HTR-8/SVneo (cell line): ENCODE measurements around the gene PRDM10.
A peak's percentile ranks its signal among the peaks of the same experiment; 100 is the strongest.
"Not testable (repeated sequence)": the region's sequence is repeated elsewhere in the genome, so short reads cannot be mapped to it uniquely, and the experiment has no call there.

Experiments
- DNase-seq: peaks from one replicate; pipeline ENCODE4 v3.0.0; 2011; ENCODE audit warnings: low spot score, mixed read lengths; ENCODE audit not compliant: insufficient read length
- FAIRE-seq: peaks from 2 replicates; lab custom pipeline; 2011; peaks lifted over from hg19 to GRCh38; lab: Jason Lieb, UNC

Gene PRDM10

DNA sequence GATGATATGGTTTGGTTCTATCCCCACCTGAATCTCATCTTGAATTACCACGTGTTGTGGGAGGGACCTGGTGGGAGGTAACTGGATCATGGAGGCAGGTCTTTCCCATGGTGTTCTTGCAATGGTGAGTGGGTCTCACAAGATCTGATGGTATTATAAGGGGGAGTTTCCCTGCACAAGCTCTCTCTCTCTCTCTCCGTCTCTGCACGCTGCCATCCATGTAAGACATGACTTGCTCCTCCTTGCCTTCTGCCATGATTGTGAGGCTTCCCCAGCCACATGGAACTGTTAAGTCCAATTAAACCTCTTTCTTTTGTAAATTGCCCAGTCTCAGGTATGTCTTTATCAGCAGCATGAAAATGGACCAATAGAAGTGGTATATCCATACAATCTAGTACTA is 13.2 kb upstream of the PRDM10 start:
- not testable (repeated sequence) for FAIRE-seq, DNase-seq

DNA sequence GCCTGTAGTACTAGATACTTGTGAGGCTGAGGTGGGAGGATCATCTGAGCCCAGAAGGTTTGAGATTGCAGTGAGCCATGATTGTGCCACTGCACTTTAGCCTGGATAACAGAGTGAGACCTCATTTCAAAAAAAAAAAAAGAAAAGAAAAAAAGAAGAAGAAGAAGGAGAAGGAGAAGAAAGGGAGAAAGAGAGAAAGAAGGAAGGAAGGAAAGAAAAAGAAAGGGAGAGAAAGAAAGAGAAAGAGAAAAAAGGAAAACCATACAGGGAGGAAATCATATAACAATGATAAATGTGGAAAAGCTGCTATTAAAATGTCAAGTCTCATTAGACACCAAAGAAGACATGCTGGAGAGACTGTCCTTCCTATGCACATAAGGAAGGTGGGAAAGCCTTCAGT is 5.7 kb upstream of the PRDM10 start:
- no peak for DNase-seq
- no peak for FAIRE-seq

DNA sequence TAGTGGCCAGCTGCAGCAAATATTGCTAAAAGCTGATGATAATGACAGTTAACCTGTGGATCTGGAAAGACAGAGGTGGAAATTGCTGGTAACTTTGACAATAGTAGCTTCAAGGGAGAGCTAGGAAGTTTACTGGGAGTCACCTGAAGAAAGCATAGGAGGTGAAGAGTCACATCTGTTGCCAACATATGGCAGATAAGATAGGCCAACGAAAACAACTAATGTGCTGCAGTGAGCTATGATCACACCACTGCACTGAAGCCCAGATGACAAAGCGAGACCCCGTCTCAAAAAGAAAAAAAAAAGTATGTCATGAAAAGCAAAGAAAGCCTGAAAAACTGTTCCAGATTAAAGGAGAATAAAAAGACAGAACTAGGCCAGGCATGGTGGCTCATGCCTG is 4.3 kb upstream of the PRDM10 start:
- FAIRE-seq (no peak), DNase-seq (no peak)

DNA sequence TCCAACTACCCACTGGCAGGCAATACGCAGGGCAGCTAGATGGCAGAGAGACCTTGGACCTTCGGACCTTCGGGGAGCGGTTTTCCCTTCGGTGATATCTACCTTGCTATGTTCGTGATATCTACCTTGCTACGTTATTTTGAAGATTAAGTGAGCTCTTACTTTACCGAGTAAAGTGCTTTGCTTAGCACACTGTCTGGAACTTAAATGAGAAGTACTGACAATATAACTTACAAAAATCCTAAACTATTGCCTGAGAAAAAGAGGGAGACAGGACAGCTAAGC is 1.0 kb upstream of the PRDM10 start:
- no peak for DNase-seq
- FAIRE-seq: no peak

DNA sequence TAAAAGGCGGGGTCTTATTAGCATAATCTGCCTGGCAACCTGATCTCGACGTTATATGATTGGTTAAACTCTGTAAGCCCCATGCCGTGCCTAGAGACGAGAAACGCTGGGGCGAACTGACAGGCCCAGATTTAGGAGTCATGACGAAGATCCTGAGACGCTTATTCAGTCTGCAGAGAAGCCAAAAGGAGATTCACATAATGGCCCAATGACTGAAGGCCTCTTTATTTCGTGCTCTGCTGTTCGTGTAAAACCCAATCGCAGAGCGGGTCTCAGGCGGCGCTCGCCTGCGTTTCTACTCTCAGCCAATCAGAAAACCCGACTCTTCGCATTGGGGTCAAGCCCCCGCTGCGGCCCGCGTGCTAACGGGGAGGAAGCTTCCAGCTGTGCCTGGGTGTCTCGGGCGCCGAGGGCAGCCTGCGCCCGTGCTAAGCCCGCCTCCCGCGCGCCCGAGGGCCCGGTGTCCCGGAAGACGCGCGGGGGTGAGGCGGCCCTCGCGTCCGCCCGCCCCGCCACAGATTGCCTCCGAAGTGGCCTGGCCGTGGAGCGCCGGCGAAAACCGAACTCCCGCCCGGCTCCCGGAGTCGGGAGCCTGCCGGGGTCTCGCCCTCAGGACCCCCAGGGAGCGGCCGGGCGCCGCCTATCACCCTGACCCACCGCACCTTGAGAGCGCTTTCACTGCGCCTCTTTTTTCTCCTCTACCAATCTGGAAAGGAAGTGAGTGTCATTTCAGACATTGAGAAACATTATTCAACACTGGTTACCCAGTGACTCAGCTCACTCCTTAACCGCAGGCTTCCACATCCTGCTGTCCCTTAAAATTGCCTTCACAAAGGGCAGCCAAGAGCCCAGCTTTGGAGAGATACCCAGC is 446 bp upstream of the PRDM10 start:
- no peak for FAIRE-seq
- DNase-seq: peak; percentile 90

DNA sequence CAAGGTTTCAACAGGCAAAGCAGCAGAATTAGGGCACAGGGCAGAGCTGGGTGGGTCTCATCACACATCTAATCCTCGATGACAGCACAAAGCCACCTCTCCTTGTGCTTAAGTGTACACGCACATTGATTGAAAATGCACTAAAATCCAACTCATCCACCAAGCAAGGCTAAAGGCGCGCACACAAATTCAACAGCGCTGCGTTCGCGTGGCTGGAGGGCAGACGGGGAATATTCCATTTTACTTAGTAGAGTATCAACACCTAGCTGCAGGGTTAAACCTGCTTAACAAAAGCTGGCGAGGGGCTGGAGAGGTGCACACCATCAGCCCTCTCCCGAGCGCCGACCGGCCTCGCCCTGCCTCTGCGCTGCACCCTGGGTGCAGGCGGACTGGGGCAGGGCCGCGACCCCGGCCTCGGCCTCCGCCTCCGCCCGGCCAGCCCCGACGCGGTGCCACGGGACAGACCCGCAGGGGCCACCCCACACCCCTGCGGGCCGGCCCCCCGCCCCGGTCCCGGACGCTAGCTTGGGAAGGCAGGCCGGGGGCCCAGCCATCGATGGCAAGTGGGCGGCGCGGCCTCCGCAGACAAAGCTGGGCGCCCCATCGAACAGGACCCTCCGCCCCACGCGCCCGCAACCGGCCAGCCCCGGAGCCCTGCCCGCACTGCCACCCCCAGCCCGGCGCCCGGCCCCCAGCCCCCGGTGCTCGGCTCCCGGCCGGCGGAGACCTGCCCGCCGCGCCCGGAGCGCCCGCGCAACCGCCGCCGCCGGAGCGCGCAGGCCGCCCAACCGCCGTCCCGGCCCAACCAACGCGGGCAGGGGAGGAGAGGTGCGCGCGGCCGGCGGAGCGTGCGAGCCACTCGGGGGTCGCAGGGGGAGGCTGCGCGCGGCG is 929 bp downstream of the PRDM10 start:
- no peak for FAIRE-seq
- DNase-seq: no peak

DNA sequence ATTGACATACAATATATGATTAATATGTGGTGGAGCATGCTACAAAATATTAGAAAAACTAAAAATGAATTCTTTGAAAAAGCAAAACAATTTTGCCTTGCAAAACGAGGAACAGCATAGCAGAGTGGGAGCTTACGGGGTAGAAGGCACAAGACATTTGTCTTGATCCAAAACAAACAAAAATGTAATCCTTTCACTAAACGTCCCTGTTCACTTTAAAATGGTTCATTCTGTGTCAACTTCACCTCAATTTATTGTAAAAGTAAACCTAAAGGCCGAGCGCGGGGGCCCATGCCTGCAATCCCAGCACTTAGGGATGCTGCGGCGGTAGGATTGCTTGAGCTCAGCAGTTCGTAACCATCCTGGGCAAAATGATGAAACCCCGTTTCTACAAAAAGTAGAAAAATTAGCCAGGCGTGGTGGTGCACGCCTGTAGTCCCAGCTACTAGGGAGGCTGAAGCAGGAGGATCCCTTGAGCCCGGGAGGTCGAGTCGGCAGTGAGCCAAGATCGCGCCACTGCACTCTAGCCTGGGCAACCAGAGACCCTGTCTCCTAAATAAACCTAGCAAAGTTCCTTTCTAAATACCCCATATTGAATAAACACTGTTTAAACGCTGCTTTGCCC is 2.0 kb downstream of the PRDM10 start:
- DNase-seq (no peak), FAIRE-seq (no peak)

DNA sequence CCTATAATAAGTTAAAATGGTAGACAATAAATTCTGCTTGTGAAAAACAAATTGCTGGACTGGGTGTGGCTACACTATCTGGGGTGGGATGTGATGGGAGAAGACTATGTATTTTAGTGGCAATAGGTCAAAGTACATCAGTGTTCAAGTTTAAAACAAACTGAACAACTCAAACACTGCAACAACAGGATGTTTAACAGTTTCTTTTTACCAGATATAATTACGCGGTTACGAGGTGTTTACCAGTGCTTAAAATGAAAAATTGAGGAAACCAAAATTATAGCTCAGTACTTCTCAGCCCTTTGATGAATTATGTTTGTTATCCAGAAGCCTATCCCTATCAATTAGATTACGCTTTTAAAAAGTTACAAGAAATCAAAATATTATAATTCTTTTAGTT is 3.2 kb downstream of the PRDM10 start:
- FAIRE-seq (no peak), DNase-seq (no peak)

DNA sequence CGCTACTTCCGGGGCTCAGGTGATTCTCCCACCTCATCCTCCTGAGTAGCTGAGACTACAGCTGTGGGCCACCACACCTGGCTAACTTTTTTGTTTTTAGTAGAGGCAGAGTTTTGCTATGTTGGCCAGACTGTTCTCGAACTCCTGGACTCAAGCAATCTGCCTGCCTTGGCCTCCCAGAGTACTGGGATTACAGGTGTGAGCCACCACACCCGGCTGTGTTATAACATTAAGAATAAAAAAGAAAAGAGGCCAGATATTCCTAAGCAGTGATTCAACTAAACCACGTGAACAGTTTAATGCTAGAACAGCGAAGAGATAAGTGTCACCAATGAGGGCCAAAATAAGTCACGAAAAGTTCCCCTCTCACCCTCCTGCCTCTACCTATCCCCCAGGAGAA is 3.7 kb downstream of the PRDM10 start:
- FAIRE-seq (no peak), DNase-seq (no peak)

DNA sequence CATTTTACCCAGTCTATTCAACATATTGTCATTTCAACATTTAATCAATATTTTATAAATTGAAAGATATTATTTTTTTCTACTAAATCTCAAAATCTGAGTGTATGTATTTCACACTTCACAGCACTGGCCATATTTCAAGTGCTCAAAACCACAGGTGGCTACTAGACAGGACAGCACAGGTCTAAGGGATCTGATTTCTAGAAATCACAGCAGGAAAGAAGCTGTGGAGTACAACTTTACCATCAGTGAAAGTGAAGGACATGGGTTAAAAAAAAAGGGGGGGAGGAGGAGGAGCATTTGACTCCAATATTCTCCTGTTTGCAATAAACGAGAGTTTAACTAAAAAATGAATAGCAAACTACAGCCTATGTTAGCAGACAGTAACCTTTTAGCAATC is 4.5 kb downstream of the PRDM10 start:
- FAIRE-seq: no peak

DNA sequence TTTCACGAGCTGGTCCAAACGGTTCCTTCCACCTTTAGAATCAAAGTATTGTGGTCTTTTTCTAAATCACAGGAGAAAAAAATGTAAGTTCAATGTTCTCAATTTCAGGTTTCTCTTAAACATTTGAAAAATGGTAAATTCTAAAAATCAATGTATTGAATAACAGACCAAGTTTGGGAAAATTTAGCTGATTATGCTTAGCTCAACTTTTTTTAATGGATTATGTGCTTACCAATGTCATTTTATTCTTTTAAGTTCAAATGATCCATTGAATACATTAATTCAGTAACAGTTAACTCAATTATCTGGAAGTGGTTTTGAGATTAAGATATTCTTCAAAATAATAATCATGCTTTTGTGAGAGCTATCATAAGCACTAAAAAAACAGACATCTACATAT is 5.1 kb downstream of the PRDM10 start:
- FAIRE-seq (no peak), DNase-seq (no peak)

More for the DNA sequence above, 4.5 kb downstream of the PRDM10 start:
- DNase-seq: no peak

DNA sequence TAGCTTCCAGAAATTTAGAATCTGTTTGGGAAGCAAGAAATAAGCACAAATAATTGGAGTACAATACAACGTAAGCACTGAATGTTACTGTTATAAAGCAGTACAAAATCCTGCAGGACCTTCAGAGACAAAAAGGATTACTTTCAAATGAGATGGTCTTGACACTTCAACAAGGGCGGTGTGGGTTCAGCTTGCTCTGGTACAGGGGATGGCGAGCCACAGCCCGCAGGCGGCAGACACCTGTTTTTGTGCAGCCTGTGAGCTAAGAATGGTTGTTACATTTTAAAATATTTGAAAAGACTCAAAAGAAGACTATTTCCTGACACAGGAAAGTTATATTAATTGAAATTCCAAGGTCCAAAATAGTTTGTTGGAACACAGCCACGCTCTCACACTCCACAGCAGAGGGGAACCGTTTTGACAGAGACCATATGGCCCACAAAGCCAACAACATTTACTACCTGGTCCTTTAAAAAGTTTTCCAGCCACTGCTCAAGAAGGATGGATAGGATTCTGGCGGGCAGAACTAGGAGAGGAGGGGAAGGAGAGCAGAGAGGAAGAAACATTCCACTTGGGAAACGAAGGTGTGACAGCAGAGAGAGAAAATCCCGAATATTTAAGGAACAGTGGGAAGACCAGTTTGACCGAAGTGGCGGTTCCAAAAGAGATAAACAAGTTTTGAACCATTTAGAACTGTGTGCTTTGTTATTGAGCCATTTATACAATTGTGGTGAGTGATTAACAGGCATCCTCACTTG is 6.3 kb downstream of the PRDM10 start:
- no peak for FAIRE-seq
- no peak for DNase-seq

DNA sequence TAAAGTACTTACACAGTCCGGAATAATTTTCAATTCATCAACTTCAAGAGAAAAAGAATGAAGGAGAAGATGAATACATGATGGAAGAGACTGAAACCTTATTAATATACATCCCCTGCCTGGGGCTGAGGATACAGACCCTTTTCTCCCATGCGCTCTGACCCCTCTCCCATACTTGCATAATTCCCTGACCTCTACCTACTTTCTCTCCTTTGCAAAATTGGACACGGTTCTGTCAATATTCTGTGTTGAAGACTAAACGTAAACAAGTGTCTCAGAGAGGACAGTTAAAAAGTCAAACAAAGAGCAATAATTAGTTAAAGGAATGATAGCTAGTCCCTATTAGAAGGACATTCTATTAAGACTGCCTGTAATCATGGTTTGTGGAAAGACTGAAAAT is 7.5 kb downstream of the PRDM10 start:
- DNase-seq (no peak), FAIRE-seq (no peak)

DNA sequence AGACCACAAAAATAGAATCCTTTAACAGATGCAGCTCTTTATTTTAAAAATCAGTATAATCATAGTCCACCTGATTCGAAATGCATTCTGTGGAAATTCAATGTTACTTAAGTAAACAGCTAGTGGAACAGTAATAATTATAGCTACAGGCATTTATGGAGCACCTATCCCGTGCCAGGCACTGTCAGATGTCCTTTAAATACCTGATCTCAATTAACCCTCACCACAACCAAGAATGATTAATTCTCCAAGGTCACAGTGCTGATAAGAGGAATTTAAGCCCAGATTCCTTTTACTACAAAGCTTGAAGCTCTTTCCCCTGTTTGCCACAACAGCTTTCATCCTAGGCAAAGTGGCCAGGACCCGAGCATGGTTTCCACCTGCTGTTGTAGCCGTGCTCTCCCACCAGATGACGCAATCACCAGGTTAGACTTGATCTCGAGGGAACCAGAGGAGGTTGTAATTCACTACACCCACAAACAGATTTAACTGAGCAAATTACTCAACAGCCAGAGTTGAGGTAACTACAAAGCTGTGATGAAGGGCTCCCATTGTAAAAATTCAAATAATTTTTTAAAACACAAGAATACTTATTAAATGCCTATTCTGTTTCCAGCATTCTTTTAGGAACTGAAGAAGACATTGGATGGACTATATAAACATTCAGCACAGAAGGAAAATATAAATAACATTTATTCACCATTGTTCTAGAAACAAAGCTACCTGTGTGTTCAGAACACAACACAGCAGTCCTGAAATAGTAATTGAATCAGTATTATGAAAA is 10.3 kb downstream of the PRDM10 start:
- FAIRE-seq: no peak

DNA sequence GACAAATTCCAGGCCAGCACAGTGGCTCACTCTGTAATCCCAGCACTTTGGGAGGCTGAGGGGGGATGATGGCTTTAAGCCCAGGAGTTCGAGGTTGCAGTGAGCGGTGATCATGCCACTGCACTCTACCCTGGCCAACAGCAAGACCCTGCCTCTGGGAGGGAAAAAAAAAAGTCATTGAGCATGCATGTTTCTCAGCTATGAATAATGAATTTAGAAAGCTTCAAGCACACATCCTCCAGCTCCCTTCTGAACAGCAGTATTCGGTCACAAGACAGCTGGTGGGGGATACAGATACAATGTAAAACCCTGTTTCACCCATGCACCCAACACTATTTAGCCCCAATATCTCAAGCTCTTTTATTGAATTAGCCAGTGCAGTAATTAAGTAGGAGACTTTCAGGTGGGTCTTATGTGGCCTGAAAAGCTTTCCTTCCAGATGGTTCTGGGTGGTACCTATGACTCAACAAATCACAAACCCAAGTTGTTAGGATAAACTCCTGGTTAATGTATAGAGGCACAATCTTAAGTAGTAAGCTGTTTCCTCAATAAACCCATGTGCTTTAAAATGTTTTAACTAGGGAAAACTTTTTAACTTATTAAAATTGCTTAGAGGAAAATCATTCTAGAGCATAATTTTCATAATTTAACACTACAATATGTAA is 13.4 kb downstream of the PRDM10 start:
- DNase-seq: no peak

More for the DNA sequence above, 10.3 kb downstream of the PRDM10 start:
- DNase-seq: no peak

DNA sequence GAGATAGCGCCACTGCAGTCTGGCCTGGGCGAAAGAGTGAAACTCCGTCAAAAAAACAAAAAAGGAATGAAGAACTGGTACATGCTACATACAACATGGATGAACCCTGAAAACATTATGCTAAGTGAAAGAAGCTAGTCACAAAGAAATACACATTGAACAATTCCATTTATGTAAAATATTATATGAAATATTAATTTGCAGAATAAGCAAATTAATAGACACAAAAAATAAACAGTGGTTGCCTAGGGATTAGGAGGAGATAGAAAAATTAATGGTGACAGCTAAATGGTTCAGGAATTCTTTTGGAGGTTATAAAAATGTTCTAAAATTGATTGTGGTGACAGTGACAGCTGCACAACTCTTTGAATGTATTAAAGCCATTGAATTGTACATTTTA is 14.7 kb downstream of the PRDM10 start:
- FAIRE-seq: no peak
- no peak for DNase-seq

More for the DNA sequence above, 13.4 kb downstream of the PRDM10 start:
- FAIRE-seq: no peak

DNA sequence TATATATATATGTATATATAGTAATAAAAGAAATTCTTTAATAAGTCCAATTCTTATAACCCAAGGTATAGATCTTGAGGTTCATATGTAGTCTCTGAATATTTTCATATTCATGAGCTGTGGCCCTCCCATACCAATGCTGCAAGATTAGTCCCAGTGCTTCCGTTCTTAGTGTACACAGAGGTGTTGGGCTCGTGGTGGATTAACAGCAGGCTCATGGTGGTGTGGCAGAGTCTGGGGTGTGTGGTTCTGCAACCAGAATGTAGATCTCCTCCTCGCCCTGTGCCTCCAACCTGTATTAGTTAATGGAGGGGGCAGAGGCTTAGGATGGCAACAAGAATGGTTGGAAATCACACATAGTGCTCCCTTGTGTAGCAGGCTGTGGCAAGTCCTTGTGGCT is 16.8 kb downstream of the PRDM10 start:
- FAIRE-seq: no peak
- DNase-seq: no peak

DNA sequence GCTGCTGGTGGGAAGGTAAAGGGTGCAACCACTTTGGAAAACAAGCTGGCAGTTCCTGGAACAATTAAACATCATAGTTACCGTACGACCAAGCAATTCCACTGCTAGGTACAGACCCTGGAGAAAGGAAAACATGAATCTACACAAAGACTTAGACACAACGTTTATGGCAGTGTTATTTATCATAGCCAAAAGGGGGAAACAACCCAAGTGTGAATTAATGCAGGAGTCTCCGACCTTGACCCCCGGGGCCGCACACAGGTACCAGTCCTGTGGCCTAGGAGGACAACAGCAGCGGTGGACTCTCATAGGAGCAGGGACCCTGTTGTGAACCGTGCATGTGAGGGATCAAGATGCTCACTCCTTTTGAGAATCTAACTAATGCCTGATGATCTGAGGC is 22.5 kb downstream of the PRDM10 start:
- FAIRE-seq (no peak), DNase-seq (no peak)

DNA sequence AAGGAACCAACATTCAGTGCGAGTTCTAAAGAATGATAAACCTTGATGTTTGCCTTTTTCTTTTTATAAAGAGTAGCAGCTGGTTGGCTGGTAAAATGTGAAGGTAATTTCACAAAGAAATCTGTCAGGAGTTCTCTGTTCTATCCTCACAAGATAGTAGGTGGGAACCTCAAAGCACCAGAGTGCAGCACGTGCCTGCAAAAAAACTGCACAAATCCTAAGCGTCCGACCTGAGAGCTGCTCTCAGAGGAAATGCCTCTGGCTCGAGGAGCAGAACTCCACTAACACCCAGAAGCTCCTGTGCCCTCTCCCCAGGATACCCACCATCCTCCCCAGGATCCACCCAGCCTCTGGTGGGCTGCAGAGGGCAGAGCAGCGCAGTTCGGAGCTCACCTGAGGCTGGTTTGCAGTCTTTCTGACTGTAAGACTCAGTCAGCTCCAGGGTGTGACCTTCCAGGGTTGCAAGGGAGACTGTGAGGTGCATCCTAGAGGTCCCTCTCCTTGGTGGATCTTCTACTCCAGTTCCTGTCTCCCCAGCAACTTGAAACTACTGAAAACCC is 23.5 kb downstream of the PRDM10 start:
- no peak for DNase-seq
- no peak for FAIRE-seq
